Fibroblast of upper back skin (primary cell): ENCODE results near the gene SULF2.

Experiments used
- DNase-seq: peaks from one replicate; pipeline ENCODE4 v3.0.0-alpha.2; 2013

SULF2 gene

GRCh38 chr20:47735412-47736400 lies 49.6 kb downstream of the SULF2 start:
- DNase-seq, result no peak

- DNase-seq, result no peak
Observed at GRCh38 chr20:47734870-47735269, 50.4 kb downstream of the SULF2 start.

GRCh38 chr20:47733892-47734291 lies 51.4 kb downstream of the SULF2 start:
- DNase-seq, result no peak

GRCh38 chr20:47730744-47731143 lies 54.5 kb downstream of the SULF2 start:
- no peak for DNase-seq

- no peak for DNase-seq
Observed at GRCh38 chr20:47729472-47729871, 55.8 kb downstream of the SULF2 start.

- no peak for DNase-seq
Observed at GRCh38 chr20:47727909-47728361, 57.3 kb downstream of the SULF2 start.

GRCh38 chr20:47727170-47727880 lies 58.0 kb downstream of the SULF2 start:
- DNase-seq, result no peak

GRCh38 chr20:47726632-47727031 lies 58.6 kb downstream of the SULF2 start:
- no peak for DNase-seq

GRCh38 chr20:47725248-47725973 lies 59.9 kb downstream of the SULF2 start:
- DNase-seq, result peak; percentile 84

GRCh38 chr20:47724910-47725247 lies 60.4 kb downstream of the SULF2 start:
- no peak for DNase-seq

- no peak for DNase-seq
Observed at GRCh38 chr20:47724396-47724795, 60.9 kb downstream of the SULF2 start.

GRCh38 chr20:47723322-47723721 lies 62.0 kb downstream of the SULF2 start:
- DNase-seq, result no peak

- DNase-seq, result peak; percentile 69
Observed at GRCh38 chr20:47720636-47721427, 64.4 kb downstream of the SULF2 start.

GRCh38 chr20:47719625-47720024 lies 65.7 kb downstream of the SULF2 start:
- peak; percentile 37 for DNase-seq

GRCh38 chr20:47719211-47719610 lies 66.1 kb downstream of the SULF2 start:
- DNase-seq, result no peak

GRCh38 chr20:47718398-47718797 lies 66.9 kb downstream of the SULF2 start:
- DNase-seq, result no peak

GRCh38 chr20:47717421-47717820 lies 67.9 kb downstream of the SULF2 start:
- DNase-seq, result no peak

GRCh38 chr20:47713878-47714450 lies 71.3 kb downstream of the SULF2 start:
- peak; percentile 38 for DNase-seq

- no peak for DNase-seq
Observed at GRCh38 chr20:47713163-47713562, 72.1 kb downstream of the SULF2 start.

GRCh38 chr20:47711046-47711752 lies 74.1 kb downstream of the SULF2 start:
- DNase-seq, result no peak

- no peak for DNase-seq
Observed at GRCh38 chr20:47710665-47711045, 74.6 kb downstream of the SULF2 start.
